A204.1 (cell line): ENCODE measurements around the gene UNC93B1.
A peak's percentile ranks its signal among the peaks of the same experiment; 100 is the strongest.

Experiments
- FAIRE-seq: peaks from 2 replicates; lab custom pipeline; 2012; peaks lifted over from hg19 to GRCh38; lab: Jason Lieb, UNC

The UNC93B1 gene

DNA sequence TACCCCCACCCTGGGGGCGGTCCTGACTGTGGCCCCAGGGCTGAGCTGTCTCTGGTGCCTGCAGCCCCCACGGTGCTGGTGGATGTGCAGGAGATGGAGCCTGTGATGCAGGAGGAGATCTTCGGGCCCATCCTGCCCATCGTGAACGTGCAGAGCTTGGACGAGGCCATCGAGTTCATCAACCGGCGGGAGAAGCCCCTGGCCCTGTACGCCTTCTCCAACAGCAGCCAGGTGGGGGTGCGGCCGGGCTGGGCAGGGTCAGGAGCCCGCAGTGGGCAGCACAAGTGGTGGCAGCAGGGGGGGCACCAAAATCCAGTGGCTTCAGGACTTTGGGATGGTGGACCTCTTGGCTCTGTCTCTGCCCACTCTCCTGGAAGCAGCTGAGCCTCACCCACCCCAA is 18.6 kb upstream of the UNC93B1 start:
- no peak for FAIRE-seq

- FAIRE-seq: no peak
Observed at GRCh38 chr11:68021167-68021787, 17.4 kb upstream of the UNC93B1 start.

DNA sequence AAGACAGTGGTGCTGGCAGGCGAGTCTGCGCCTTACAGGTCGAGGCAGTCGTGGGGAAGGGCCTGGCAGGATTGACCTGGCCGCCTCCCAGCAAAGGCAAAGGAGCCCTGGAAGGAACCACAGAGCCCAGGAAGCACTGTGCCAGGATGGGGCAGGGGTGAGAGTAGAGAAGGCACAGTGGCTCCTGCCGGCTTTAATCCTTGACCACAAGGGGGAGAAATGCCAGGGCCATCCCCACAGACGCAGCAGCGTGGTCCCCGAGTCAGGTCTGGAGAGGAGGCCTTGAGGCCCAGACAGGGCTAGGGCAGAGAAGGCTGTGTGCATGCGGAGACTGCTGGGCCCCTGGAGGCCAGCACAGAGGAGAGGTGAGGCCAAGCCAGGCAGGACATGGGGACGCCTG is 16.7 kb upstream of the UNC93B1 start:
- FAIRE-seq: no peak

DNA sequence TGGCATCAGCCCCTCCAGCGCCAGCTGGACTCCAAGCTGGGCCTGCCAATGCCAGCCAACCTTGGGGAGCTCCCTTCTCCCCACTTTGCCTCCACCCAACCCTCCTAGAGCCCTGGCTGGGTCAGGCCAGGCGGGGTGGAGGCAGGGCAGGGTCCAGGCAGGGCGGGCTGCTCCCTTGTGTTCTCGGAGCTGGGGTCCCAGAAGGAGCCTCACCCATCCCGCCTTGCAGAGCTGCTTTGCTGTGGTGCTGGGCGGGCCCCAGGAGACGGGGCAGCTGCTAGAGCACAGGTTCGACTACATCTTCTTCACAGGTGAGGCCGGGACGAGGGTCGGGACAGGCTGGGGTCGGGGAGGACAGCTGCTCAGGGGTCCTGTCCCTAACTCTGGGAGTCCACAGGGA is 15.6 kb upstream of the UNC93B1 start:
- no peak for FAIRE-seq

DNA sequence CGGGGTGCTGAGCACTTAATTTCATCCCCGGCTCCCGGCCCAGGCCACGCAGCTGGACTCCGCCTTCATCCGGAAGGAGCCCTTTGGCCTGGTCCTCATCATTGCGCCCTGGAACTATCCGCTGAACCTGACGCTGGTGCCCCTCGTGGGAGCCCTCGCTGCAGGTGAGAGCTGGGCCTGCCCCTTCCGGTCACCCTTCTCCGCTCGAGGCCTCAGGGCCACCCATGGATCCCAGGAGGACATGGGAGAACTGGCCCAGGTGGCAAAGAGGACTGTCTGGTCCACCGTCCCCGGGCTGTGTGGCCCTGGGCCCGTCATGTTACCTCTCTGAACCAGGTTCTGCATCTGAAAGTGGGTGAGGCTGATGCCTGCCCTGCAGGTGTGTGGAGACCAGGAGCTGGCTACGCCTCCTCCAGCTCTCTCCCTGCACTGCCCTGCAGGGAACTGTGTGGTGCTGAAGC is 14.9 kb upstream of the UNC93B1 start:
- FAIRE-seq: no peak

- FAIRE-seq: no peak
Observed at GRCh38 chr11:68017980-68018729, 14.3 kb upstream of the UNC93B1 start.

GRCh38 chr11:68016904-68017817 is 13.3 kb upstream of the UNC93B1 start:
- no peak for FAIRE-seq

DNA sequence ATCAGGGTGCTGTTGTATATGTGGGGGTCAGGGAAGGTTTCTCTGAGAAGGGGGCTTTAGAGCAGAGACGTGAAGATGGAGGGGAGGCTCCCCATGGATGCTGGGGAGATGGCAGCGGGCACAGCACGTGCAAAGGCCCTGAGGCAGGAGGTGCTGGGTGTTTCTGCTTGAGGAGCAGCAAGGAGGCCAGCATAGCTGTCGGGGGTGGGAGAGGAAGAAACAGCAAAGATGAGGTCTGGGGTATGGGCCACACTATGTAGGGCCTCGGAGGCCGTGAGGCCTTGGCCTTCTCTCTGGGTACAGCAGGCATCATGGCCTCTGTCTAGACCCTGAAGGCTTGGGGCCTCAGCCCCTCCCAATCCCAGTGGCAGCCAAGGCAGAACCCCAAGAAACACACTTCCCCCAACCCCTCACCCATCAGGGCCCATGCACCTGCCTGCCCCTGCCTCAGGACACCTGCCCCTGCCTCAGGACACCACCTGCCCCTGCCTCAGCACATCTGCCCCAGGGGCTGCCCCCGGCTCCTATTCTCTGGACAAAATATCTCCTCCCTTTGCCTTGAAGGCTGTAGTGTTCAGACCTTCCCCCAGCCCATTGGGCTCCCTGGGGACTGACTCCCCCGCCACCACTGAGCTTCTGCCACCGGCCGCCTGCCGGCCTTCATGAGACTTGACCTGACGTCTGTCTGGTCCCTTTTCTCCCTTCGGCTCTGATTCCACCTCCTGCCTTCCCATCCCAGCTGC is 12.4 kb upstream of the UNC93B1 start:
- FAIRE-seq: no peak

DNA sequence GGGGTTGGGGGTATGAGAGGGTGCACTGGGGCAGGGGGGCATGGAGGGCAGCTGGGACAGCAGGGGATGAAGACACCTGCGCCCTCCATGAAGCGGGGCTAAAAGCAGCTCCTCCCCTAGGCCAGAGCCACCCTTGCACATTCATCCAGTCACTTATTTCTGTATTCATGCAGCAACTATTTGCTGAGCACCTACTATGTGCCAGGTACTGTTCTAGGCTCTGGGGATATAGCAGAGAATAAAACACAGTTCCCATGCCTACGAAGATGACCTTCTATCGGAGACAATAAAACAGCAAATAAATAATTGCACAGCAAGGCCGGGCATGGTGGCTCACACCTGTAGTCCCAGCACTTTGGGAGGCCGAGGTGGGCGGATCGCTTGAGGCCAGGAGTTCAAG is 11.6 kb upstream of the UNC93B1 start:
- FAIRE-seq: no peak

- FAIRE-seq: no peak
Observed at GRCh38 chr11:68014947-68015447, 11.1 kb upstream of the UNC93B1 start.

DNA sequence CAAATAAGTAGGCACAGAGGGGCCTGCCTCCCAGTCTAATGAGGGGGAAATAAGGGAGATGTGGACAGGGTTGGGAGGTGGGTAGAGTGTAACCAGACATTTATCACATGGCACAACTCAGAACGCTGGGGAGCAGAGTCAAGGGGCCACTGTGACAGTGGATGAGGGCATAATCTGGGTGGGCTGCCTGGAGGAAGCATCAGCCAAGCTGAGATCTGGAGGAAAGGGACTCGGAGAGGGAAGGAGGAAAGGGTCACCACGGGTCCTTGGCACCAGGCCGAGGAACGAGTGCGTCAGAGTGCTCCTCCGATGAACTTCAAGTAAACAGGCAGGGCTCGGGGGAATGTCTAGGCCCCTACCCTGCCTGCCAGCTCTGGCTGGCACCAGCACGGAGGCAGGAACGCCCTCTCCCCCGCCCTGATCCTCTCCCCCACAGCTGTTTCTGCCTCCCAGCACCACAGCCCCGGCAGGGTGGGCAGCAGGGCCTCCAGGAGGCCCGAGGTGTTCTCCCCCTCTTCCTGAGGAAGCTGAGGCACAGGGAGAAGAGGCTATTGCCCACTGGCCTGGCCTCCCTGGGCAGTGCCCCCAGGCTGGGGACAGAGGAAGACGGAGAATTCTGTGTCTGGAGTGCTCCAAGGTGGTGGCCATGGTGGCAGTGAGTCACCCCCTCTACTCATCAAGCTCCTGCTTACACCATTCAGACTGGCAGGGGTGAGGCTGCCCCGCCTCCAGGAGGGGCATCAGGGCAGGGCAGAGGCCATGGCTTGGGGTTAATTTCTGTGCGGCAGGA is 10.5 kb upstream of the UNC93B1 start:
- FAIRE-seq: no peak

- FAIRE-seq: no peak
Observed at GRCh38 chr11:68013611-68014156, 9.8 kb upstream of the UNC93B1 start.

DNA sequence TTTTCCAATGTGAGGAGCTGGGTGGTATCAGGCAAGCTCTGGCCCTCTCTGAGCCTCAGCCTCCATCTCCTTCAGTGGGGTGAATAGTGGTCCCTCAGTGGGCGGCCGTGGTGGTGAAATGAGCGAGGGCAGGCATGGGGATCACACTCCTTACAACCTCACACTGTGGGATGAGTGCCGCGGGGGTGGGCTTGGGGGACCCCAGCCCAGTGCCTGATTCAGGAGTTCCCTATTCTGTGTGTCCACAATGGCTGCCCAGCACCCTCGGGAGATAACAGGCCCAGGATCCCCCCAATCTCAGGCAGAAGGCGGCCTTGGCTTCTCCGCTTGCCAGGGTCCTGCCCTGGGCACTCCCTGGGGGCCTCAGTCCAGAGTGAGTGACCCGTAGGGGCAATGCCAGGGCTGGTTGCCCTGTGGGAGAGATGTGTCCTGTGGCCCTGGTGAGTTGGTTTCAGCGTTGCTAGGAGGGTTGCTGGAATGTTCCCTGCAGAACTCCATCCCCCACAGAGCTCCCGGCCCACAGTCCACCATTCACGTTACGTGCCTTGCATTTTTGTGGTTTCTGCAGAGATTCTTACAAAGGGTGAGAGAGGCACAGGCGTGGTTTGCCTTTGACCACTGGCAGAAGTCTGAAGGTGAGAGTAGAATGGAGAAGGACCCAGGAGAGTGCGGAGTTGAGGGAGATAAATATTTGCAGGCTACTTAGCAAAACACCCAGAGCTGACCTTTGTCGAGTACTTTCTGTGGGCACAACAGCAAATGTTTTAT is 9.1 kb upstream of the UNC93B1 start:
- FAIRE-seq: no peak

GRCh38 chr11:68012044-68012842 is 8.3 kb upstream of the UNC93B1 start:
- no peak for FAIRE-seq

DNA sequence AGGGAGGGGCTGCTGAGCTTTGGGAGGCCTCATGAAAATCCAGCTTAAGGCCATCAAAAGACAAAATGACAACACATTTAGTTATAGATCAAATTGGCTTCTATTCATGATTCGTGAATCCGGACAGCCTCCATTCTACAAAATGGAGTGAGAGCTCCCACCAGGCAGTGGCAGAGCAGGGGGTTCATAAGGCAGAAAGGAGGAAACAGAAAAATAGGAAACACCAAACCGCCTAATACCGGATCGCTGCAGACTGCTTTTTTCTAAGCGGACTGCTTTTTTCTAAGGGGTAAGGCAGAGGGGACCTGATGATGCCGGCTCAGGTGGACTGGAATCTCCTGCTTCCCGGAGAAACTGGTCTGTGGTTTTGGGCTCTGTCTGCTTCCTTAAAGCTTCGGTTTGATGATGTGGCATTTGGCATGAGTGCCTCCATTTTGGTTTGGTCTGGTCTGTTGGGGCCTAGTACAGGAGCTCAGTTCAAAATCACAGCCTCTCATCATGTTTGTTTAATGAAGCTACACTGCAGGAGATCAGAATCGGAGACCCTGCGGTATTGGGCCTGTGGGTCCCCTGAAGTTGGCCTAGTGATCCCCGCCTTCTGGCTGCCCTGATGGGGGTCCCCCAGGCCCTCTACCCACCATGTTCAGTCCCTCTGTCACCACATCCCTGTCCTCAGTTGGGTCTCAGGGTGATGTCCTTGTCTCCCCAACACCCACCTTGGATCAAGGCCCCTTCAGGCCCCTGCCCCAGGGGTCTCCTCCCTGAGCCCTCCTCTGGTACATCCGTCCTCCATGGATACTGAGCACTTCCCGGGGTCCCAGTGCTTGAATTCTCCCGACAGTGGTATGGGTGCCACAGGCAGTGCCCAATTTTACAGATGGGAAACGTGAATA is 7.4 kb upstream of the UNC93B1 start:
- no peak for FAIRE-seq

DNA sequence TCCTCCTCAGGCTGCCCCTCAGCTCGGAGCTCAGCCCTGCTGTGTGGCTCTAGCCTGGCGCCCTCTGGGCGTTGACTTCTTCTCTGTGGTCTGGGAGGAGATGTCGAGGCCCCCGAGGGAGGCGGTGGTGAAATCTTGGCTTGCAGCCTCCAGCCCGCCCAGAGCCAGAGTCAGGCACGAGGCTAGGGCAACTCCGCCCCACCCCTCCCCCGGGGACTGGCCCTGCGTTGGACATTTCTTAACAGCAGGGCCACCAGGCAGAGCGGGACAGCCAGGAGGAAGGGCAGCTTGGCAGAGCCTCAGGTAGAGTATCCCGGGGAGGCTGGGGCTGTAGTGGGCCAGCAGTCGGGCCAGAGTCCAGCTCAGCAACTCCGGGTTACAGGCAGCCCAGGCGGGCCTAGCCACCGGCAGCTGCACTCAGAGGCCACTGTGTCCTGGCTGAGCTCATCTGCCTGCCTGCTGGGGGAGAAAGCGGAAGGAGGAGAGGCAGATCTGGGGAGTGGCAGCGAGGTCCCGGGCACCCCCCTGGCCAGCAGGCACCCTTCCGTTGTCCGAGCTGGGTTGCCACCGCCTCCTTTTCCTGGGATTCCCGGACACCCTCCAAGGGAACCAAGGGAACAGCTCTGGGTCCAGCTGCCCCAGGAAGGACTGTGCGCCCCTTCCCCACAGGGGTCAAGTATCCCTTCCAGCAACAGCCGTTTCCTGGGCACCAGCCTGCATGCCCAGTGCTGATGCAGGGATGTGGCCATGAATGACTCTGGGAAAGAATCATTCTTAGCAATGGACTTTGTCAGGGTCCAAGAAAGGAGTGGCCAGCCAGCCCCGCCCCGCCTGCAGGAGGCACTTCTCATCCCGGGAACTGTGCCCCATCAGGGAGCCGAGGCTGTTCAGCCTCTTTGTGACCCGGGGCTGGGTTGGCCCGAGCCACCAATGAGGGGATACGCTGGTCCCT is 6.5 kb upstream of the UNC93B1 start, which contains the start of gene ALDH3B1:
Gene ALDH3B1 (plus strand): TSS at position 238 of the 952 bp plus-strand sequence. CDS start 4,971 bp downstream, outside the sequence.
- FAIRE-seq: peak; percentile 52
